Activated T-helper 1 cell treated with anti-CD3 and anti-CD28 coated beads, Interleukin-12 subunit alpha, Interleukin-12 subunit beta, Interleukin-2, Interleukin-4 antibody, amounts not matched to agents 30 ng/mL and 10 ng/mL and 1 ng/mL, durations not matched to agents 14 hours and 24 hours and 36 hours (primary cell): ENCODE measurements around the gene LDLRAD3. TPM values are rescaled to one million over a fixed set of nuclear protein-coding genes. Genes with fewer than 3 reads are reported as not detected.

Experiments
- DNase-seq: peaks from one replicate; pipeline ENCODE4 v3.0.0; 2021; ENCODE audit warnings: low spot score
- H3K27ac Mint-ChIP-seq: one replicate; pipeline ENCODE4 v1.8.0; 2021; ENCODE audit warnings: mild to moderate bottlenecking, mixed read lengths
- H3K27me3 Mint-ChIP-seq: one replicate; pipeline ENCODE4 v1.8.0; 2022; ENCODE audit warnings: mild to moderate bottlenecking, moderate library complexity, mixed read lengths; ENCODE audit not compliant: insufficient read depth
- H3K36me3 Mint-ChIP-seq: one replicate; pipeline ENCODE4 v1.8.0; 2021; ENCODE audit warnings: low read depth, mixed read lengths
- H3K4me1 Mint-ChIP-seq: one replicate; pipeline ENCODE4 v1.8.0; 2021; ENCODE audit warnings: low read depth, mixed read lengths
- H3K4me3 Mint-ChIP-seq: one replicate; pipeline ENCODE4 v1.8.0; 2021; ENCODE audit warnings: mild to moderate bottlenecking, moderate library complexity, mixed read lengths
- H3K9me3 Mint-ChIP-seq: one replicate; pipeline ENCODE4 v1.8.0; 2021; ENCODE audit warnings: mixed read lengths
- intact Hi-C: fragments of 100-400 bp; cut with micrococcal nuclease; formaldehyde crosslinking; loops from one replicate; pipeline ENCODE4 v1.15.1; 2024
- total RNA-seq: library from RNA; stranded (reverse); gene quantifications from 2 replicates; pipeline ENCODE4 v1.2.3, GENCODE V29; 2022

The LDLRAD3 gene
- total RNA-seq, 1 donor from 2014 or later, result 0.57 TPM

- DNase-seq, result no peak
Measured at GRCh38 chr11:36109590-36109849, 165.7 kb downstream of the LDLRAD3 start.

GRCh38 chr11:36109850-36110606 lies 166.2 kb downstream of the LDLRAD3 start:
- no peaks in the 10 kb centered on the region for H3K36me3 Mint-ChIP-seq
- no peak overlapping the region for H3K27ac Mint-ChIP-seq
- no peaks in the 10 kb centered on the region for H3K4me1 Mint-ChIP-seq
- H3K9me3 Mint-ChIP-seq, result peaks cover 9% of the 10 kb centered on the region
- intact Hi-C loops, result no loop called here
- H3K4me3 Mint-ChIP-seq, result no peak overlapping the region
- peaks cover 2% of the 10 kb centered on the region for H3K27me3 Mint-ChIP-seq
- no peak for DNase-seq

More at GRCh38 chr11:36109590-36109849, 165.7 kb downstream of the LDLRAD3 start:
- H3K4me3 Mint-ChIP-seq, result no peak overlapping the region
- intact Hi-C loops, result no loop called here
- peaks cover 9% of the 10 kb centered on the region for H3K9me3 Mint-ChIP-seq
- H3K4me1 Mint-ChIP-seq, result no peaks in the 10 kb centered on the region
- H3K27me3 Mint-ChIP-seq, result peaks cover 2% of the 10 kb centered on the region
- no peaks in the 10 kb centered on the region for H3K36me3 Mint-ChIP-seq
- no peak overlapping the region for H3K27ac Mint-ChIP-seq

- intact Hi-C loops, result no loop called here
- Mint-ChIP-seq H3K4me1 (no peaks in the 10 kb centered on the region), H3K27me3 (peaks cover 2% of the 10 kb centered on the region), H3K36me3 (no peaks in the 10 kb centered on the region), H3K4me3 (no peak overlapping the region), H3K27ac (no peak overlapping the region), H3K9me3 (peaks cover 9% of the 10 kb centered on the region)
- no peak for DNase-seq
Measured at GRCh38 chr11:36110668-36111410, 167.0 kb downstream of the LDLRAD3 start.

GRCh38 chr11:36114095-36114494 lies 170.2 kb downstream of the LDLRAD3 start:
- no peak for DNase-seq
- Mint-ChIP-seq H3K4me3 (no peak overlapping the region), H3K27me3 (peaks cover 2% of the 10 kb centered on the region)

GRCh38 chr11:36115378-36115801 lies 171.5 kb downstream of the LDLRAD3 start:
- Mint-ChIP-seq H3K4me1 (no peaks in the 10 kb centered on the region), H3K4me3 (no peak overlapping the region), H3K36me3 (no peaks in the 10 kb centered on the region), H3K9me3 (peaks cover 9% of the 10 kb centered on the region), H3K27me3 (peaks cover 2% of the 10 kb centered on the region), H3K27ac (no peak overlapping the region)
- intact Hi-C loops, result no loop called here
- DNase-seq, result no peak

More at GRCh38 chr11:36114095-36114494, 170.2 kb downstream of the LDLRAD3 start:
- intact Hi-C loops, result no loop called here
- H3K27ac Mint-ChIP-seq, result peak overlapping the region; percentile 11
- H3K9me3 Mint-ChIP-seq, result peaks cover 9% of the 10 kb centered on the region
- H3K36me3 Mint-ChIP-seq, result no peaks in the 10 kb centered on the region
- no peaks in the 10 kb centered on the region for H3K4me1 Mint-ChIP-seq

- H3K36me3 Mint-ChIP-seq, result no peaks in the 10 kb centered on the region
- no peaks in the 10 kb centered on the region for H3K4me1 Mint-ChIP-seq
- peaks cover 2% of the 10 kb centered on the region for H3K27me3 Mint-ChIP-seq
- DNase-seq, result no peak
- intact Hi-C loops, result no loop called here
- H3K9me3 Mint-ChIP-seq, result peaks cover 9% of the 10 kb centered on the region
- no peak overlapping the region for H3K4me3 Mint-ChIP-seq
- no peak overlapping the region for H3K27ac Mint-ChIP-seq
Measured at GRCh38 chr11:36116161-36116560, 172.3 kb downstream of the LDLRAD3 start.

- Mint-ChIP-seq H3K36me3 (no peaks in the 10 kb centered on the region), H3K4me3 (no peak overlapping the region), H3K27ac (no peak overlapping the region), H3K9me3 (peaks cover 3% of the 10 kb centered on the region), H3K27me3 (peaks cover 2% of the 10 kb centered on the region), H3K4me1 (no peaks in the 10 kb centered on the region)
- DNase-seq, result no peak
- intact Hi-C loops, result no loop called here
Measured at GRCh38 chr11:36118084-36118483, 174.2 kb downstream of the LDLRAD3 start.

- DNase-seq, result no peak
Measured at GRCh38 chr11:36119300-36119699, 175.4 kb downstream of the LDLRAD3 start.

GRCh38 chr11:36121054-36121453 lies 177.2 kb downstream of the LDLRAD3 start:
- intact Hi-C loops, result no loop called here
- Mint-ChIP-seq H3K27me3 (no peaks in the 10 kb centered on the region), H3K36me3 (no peaks in the 10 kb centered on the region), H3K4me3 (no peak overlapping the region), H3K27ac (no peak overlapping the region), H3K9me3 (no peaks in the 10 kb centered on the region), H3K4me1 (no peaks in the 10 kb centered on the region)
- no peak for DNase-seq

More at GRCh38 chr11:36119300-36119699, 175.4 kb downstream of the LDLRAD3 start:
- intact Hi-C loops, result no loop called here
- Mint-ChIP-seq H3K27me3 (no peaks in the 10 kb centered on the region), H3K4me3 (no peak overlapping the region), H3K27ac (no peak overlapping the region), H3K36me3 (no peaks in the 10 kb centered on the region), H3K4me1 (no peaks in the 10 kb centered on the region), H3K9me3 (no peaks in the 10 kb centered on the region)

GRCh38 chr11:36122671-36123070 lies 178.8 kb downstream of the LDLRAD3 start:
- no peak for DNase-seq
- no peak overlapping the region for H3K27ac Mint-ChIP-seq
- peaks cover under 1% of the 10 kb centered on the region for H3K27me3 Mint-ChIP-seq
- H3K9me3 Mint-ChIP-seq, result no peaks in the 10 kb centered on the region
- no peaks in the 10 kb centered on the region for H3K36me3 Mint-ChIP-seq
- no peak overlapping the region for H3K4me3 Mint-ChIP-seq
- intact Hi-C loops, result no loop called here
- H3K4me1 Mint-ChIP-seq, result no peaks in the 10 kb centered on the region

GRCh38 chr11:36123336-36124101 lies 179.7 kb downstream of the LDLRAD3 start:
- no peak for DNase-seq
- H3K4me3 Mint-ChIP-seq, result no peak overlapping the region
- no peaks in the 10 kb centered on the region for H3K4me1 Mint-ChIP-seq
- H3K27ac Mint-ChIP-seq, result no peak overlapping the region
- intact Hi-C loops, result no loop called here
- no peaks in the 10 kb centered on the region for H3K9me3 Mint-ChIP-seq
- H3K36me3 Mint-ChIP-seq, result no peaks in the 10 kb centered on the region
- H3K27me3 Mint-ChIP-seq, result peaks cover 3% of the 10 kb centered on the region

GRCh38 chr11:36126678-36127077 lies 182.8 kb downstream of the LDLRAD3 start:
- H3K27me3 Mint-ChIP-seq, result peaks cover 9% of the 10 kb centered on the region
- H3K4me1 Mint-ChIP-seq, result no peaks in the 10 kb centered on the region
- no peak for DNase-seq
- intact Hi-C loops, result no loop called here
- no peaks in the 10 kb centered on the region for H3K9me3 Mint-ChIP-seq
- H3K4me3 Mint-ChIP-seq, result no peak overlapping the region
- no peaks in the 10 kb centered on the region for H3K36me3 Mint-ChIP-seq
- H3K27ac Mint-ChIP-seq, result no peak overlapping the region

- no peak for DNase-seq
- Mint-ChIP-seq H3K27me3 (peaks cover 9% of the 10 kb centered on the region), H3K4me1 (no peaks in the 10 kb centered on the region), H3K27ac (no peak overlapping the region), H3K36me3 (no peaks in the 10 kb centered on the region), H3K9me3 (no peaks in the 10 kb centered on the region), H3K4me3 (no peak overlapping the region)
- intact Hi-C loops, result no loop called here
Measured at GRCh38 chr11:36127550-36127949, 183.7 kb downstream of the LDLRAD3 start.
